NCI-H2081 (cell line): ENCODE data around the gene IPCEF1.
"Not testable (repeated sequence)": the region's sequence is repeated elsewhere in the genome, so short reads cannot be mapped to it uniquely, and the experiment has no call there.

Experiments used
- DNase-seq, 2 experiments: peaks; one replicate each; lab custom pipeline; 2025; lab: John Stamatoyannopoulos, UW

The IPCEF1 gene

DNA sequence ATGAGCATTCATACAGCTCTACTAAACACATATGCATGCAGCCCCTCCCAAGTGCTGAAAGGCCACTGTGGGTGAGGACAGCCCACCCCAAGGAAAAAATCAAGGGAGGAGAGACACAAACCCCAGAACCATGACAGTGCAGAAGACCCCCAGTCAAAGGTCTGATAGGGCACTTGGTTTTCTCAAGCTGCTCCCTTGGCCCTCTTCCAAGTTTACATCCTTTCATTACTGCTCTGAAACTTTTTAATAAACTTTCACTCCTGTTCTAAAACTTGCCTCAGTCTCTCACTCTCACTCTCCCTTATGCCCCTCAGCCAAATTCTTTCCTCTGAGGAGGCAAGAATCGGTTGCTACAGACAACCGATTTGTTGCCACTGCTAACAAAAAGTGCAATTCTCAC is 24.9 kb downstream of the IPCEF1 start:
- no peak for DNase-seq

- no peak for DNase-seq
Measured at GRCh38 chr6:154329350-154330170, 27.0 kb downstream of the IPCEF1 start.

GRCh38 chr6:154327313-154327712 is 29.3 kb downstream of the IPCEF1 start:
- not testable (repeated sequence) for DNase-seq

DNA sequence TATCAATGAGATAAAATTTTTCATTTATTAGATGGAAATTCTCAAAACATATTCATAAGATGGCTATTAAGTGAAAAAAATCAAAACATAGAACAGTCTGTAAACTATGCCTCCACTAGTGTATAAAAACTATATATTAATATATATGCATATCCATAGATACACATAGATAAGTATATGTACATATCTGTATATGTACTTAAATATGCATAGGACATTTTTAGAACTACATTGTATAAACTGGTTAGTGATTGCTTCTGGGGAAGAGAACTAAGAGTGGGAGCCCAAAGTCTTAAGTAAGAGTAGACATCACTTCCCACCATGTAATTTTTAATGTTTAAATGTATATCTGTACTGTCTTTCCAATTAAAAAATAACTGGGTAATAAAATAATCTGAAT is 31.5 kb downstream of the IPCEF1 start:
- DNase-seq: no peak

DNA sequence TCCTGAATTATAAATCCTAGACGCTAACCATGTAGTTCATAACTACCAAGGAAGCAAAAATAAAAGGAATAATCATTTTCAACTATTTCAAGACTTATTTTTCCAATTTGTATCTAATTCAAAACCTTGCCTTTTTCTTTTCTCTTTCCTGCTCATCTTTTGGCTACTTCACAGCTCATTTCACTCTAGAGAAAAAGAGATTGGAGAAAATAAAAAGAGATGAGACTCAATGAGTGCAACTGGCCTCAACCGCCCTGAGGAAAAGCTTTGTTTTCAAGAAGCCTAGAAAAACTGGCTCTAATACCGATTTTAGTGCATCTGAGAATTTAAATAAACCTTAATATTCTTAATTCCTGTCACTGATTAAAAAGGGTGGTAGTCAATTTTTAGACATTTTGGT is 36.4 kb downstream of the IPCEF1 start:
- no peak for DNase-seq

- DNase-seq: peak; percentile 43 to 80
Measured at GRCh38 chr6:154319231-154319858, 37.3 kb downstream of the IPCEF1 start.

- no peak for DNase-seq
Measured at GRCh38 chr6:154318721-154319120, 37.9 kb downstream of the IPCEF1 start.

DNA sequence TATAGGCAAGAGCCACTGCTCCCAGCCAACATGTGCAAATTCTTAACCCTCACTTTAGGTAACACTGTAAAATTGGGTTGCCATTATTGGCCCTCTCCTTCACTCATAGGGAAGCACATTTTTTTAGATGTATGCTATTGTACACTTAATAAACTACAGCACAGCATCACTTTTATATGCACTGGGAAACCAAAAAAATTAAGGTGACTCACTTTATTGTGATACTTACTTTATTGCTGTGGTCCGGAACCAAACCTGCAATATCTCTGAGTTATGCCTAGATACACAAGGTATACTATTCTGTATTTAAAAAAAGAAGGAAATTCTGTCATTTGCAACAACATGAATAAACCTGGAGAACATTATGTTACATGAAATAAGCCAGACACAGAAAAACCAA is 40.5 kb downstream of the IPCEF1 start:
- DNase-seq: no peak

GRCh38 chr6:154314084-154314483 is 42.5 kb downstream of the IPCEF1 start:
- DNase-seq: peak in 1 of 2 experiments; percentile 29

GRCh38 chr6:154308986-154309385 is 47.6 kb downstream of the IPCEF1 start:
- no peak for DNase-seq

- DNase-seq: peak in 1 of 2 experiments; percentile 2
Measured at GRCh38 chr6:154307696-154308425, 48.7 kb downstream of the IPCEF1 start.

DNA sequence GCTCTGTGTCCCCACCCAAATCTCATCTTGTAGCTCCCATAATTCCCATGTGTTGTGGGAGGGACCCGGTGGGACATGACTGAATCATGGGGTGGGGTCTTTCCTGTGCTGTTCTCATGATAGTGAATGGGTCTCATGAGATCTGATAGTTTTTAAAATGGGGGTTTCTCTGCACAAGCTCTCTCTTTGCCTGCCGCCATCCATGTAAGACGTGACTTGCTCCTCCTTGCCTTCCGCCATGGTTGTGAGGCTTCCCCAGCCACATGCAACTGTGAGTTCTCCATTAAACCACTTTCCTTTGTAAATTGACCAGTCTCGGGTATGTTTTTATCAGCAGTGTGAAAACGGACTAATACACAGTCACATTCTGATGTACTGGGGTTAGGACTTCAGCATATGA is 49.5 kb downstream of the IPCEF1 start:
- DNase-seq: not testable (repeated sequence)

GRCh38 chr6:154306696-154307095 is 49.9 kb downstream of the IPCEF1 start:
- DNase-seq: no peak

DNA sequence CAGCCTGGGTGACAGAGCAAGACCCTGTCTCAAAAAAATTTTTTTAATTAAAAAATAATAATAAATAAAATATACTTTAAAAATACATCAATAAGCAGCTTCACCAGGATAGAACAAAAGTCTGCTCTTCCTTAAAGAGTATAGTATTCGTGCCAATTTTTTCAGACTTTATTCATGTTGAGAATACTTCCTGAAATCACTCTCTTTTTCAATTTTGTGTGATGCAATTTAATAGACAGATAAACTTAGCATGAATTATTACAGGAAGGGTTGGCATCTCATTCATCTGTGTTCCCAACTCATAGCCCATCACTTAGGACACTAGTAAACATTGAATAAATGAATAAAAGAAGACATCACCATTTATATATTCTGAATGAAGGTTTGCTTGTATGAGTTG is 52.4 kb downstream of the IPCEF1 start:
- no peak for DNase-seq

DNA sequence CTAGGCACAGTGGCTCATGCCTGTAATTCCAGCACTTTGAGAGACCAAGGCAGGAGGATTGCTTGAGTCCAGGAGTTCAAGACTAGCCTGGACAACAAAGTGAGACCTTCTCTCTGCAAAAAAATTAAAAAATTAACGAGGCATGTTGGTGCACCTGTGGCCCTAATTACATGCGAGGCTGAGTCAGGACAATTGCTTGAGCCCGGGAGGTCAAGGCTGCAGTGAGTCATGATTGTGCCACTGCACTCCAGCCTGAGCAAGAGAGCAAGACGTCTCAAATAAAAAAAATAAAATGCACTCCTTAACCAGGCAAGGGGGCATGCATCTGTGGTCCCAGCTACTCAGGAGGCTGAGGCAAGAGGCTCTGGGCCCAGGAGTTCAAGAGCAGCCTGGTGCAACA is 53.0 kb downstream of the IPCEF1 start:
- not testable (repeated sequence) for DNase-seq

GRCh38 chr6:154301839-154302752 is 54.5 kb downstream of the IPCEF1 start:
- no peak for DNase-seq

DNA sequence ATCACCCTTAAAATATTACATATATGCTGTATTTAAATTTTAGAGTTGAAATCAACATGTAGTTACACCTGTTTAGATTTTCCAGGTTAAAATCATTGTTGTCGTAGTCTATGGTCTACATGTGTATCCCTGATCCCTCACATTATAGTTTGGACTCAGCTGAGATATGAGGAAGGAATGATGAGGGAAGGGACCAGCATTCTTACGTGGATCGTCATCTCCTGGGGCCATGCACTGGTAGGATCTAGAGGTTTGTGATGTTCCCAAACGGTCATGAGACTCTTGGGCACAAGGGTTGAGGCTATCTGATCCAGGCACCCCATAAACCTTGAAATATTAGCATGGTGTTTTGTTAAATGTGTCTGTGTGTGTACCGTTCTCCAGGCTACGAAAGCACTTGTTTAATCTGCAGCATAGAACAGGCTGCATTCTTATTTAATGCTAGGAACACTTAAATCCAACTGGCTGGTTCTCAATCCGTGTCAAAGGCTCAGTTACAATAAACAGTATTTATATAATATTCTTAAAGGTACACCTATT is 55.4 kb downstream of the IPCEF1 start:
- DNase-seq: no peak

- DNase-seq: no peak
Measured at GRCh38 chr6:154298297-154298696, 58.3 kb downstream of the IPCEF1 start.

GRCh38 chr6:154297721-154298120 is 58.9 kb downstream of the IPCEF1 start:
- no peak for DNase-seq

- DNase-seq: no peak
Measured at GRCh38 chr6:154297210-154297609, 59.4 kb downstream of the IPCEF1 start.

- DNase-seq: no peak
Measured at GRCh38 chr6:154295733-154296132, 60.9 kb downstream of the IPCEF1 start.
